Measurements from ENCODE around the gene CDK6. TPM values are rescaled to one million over a fixed set of nuclear protein-coding genes. Genes with fewer than 3 reads are reported as not detected.

CDK6 gene
- total RNA-seq, 1 donor from 2014 or later: 48.2 TPM

DNA sequence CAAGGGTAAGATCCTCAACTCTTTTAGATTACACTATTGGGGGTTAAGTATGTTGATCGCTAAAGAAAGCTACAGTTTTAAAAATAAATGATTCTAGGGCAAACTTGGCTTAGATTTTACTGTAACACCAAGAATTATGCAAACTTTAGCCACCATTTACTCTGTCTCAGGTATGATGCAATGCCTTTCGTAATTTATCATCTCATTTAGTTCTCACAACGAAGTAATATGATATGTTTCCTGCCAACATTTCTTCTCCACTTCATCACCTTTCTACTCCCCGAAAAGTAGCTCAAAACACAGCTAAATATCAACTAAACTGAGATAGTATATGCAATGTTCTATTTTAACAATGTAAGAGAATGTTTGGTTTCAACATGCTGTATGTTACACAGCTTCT lies 267.2 kb downstream of the CDK6 start:
- no peak for DNase-seq

DNA sequence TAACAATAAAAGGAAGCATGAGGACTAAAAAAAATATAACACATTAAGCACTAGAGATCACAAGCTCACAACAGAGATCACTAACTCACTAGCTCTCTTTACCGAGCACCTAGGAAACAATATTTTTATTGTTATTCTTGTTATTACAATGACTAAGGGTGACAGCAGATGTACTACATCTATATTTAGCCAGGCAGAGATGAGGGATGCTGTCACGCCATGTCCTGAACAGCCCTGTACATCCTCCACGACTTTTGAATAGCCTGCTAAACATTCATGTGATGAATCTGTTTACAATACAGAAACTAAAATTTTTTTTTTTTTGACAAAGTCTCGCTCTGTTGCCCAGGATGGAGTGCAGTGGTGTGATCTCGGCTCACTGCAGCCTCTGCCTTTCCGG lies 268.9 kb downstream of the CDK6 start:
- peak; percentile 38 for DNase-seq

- peak; percentile 44 for DNase-seq
Observed at GRCh38 chr7:92563345-92563744, 273.0 kb downstream of the CDK6 start.

DNA sequence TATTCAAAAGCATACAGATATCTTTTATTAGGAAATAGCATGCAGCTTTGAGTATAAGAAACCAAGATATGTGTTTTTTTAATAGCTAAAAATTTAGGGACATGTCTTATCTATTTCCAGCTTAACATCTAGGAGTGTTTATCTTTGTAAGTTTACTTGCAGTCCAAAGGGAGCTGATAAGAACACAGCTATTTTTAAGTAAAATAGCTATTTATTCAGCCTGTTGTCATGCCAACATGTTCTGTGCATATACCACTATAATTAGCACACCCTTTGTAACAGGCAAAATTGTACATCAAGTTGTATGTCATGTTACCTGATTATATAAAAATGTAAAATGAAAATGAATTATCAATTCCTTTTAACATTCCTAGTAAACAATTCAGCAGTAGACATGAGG lies 275.8 kb downstream of the CDK6 start:
- no peak for DNase-seq

DNA sequence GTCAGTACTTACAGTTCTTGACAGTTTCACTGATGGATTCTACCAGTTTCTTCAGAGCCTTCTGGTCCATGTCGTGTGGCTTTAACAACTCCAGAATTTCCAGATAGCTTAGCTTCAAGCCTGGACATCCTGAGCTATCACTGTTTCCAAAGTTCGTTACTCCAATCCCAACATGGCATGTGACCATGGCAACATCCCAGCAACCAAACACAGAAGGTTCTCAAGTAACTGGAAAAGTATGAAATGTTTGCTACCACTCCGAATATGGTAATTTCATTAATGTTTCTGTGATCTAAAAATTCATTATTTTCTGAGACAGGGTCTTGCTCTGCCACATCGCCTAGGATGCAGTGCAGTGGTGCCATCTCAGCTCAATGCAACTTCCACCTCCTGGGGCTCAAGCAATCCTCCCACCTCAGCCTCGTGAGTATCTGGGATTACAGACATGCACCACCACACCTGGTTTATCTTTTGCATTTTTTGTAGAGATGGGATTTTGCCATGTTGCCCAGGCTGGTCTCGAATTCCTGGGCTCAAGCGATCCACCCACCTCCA lies 278.5 kb downstream of the CDK6 start:
- no peak for DNase-seq

DNA sequence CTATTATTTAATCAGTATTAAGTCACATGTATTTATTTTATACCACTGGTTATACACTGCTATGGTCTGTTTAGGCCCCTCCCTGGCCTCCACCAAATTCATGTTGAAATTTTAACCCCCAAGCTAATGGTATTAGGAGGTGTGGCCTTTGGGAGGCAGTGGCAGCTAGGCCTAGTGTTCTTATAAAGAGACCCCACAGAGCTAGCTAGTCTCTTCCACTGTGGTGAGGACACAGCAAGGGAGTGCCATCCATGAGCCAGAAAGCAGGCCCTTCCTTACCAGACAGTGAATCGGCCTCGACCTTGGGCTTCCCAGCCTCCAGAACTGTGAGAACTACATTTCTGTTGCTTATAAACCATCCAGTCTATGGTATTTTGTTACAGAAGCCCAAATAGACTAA lies 279.1 kb downstream of the CDK6 start:
- no peak for DNase-seq

Other genes with a start within 250 kb of the CDK6 start
- 14.4 and 15.7 TPM in 2 replicates for gene FAM133B, start 246.2 kb downstream of the CDK6 start, total RNA-seq